ENCODE results near the gene ADTRP. TPM values are rescaled to one million over a fixed set of nuclear protein-coding genes. Genes with fewer than 3 reads are reported as not detected.

Gene ADTRP
- total and polyA plus RNA-seq, 10 of the 15 experiments (the other 5 are each of a cell fraction or from before 2014, with no cell fraction given) = 0.10 to 2.6 (median 2.1) TPM

DNA sequence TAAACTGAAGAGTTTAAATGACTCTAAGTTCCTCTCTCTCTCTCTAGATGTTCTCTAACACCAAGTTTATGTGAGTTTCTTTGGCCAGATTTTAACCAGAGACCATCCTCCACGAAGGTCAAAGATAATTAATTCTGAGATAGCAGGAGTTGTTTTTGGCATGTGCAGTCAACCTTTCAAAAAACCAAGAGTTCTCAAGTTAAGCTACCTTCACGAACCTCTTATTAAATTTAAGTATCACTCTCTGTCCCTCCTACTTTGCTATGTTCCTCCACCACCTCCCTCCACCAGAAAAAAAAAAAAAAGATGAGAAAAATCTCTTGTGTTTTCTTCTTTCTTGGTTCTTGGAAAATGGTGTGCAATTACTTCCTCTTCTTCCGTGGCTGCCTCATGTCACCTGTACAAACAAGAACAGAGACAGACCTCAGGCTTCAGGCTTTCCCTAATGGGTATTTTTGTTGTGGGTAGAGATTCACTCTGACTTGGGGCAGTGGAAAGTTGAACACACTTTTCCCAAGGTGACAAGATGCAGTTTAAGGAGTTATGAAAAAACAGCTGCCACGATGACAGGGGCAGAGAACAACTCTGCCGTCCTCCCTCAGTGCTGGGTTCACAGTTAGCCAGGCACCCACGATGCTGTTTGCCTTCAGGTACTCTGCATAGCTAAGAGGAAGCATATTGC, 64.3 kb downstream of the ADTRP start (continued):
- TF ChIP-seq RCOR1 (conservative IDR thresholded peaks at IDR 0.05; ENCODE audit: low read depth, low read length) (0 out of 2 replicates have a peak, but pooled peaks have one; percentile 23), IKZF1 (conservative IDR thresholded peaks at IDR 0.05) (peak; percentile 88), ZNF384 (IDR thresholded peaks at IDR 0.05; ENCODE audit: borderline replicate concordance, low read depth, low read length) (peak; percentile 88), KDM1A (IDR thresholded peaks at IDR 0.05; ENCODE audit: borderline replicate concordance) (no peak), RAD21 (IDR thresholded peaks at IDR 0.05; ENCODE audit: insufficient read depth, low read depth, low read length) (0 out of 2 replicates have a peak, but pooled peaks have one; percentile 11)

DNA sequence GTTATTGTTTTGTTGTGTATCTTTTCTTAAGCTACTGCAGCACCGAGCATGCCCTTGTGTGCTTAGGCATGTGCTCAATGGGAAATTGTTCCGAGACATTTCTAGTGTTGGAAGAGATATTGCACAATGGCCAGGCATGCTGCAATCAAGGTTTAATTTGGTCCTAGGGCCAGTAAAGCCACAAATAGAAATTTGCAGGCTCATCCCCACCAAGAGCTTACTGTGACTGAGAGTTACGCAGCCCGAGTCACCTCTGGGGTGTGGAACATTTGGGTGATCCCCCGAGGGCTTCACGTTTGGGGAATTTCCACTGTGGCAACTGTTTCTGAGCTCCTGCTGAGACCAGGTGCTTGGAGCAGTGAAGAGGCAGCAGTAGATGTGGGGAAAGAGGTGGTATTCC, 65.8 kb downstream of the ADTRP start:
- Histone ChIP-seq H3K9me3 (replicated peaks; ENCODE audit: control insufficient read depth, insufficient read depth, low read length) (peaks cover 2% of the 10 kb centered on the region; the same call in 2 of the 3 replicates), H3K79me2 (ENCODE audit: control insufficient read depth, insufficient read depth, low read length) (no peaks in the 10 kb centered on the region; the same call in 1 of the 2 replicates), H3K4me1 (ENCODE audit: control insufficient read depth, insufficient read depth, low read length) (peaks cover 45% of the 10 kb centered on the region), H4K20me1 (ENCODE audit: control insufficient read depth, insufficient read depth) (no peaks in the 10 kb centered on the region), H2AFZ (ENCODE audit: control insufficient read depth, low read depth, low read length) (peak overlapping the region; percentile 45; the same call in 1 of the 2 replicates), H3K36me3 (ENCODE audit: control insufficient read depth in 2 of 2, insufficient read depth in 2 of 2, low read length in 1 of 2) (no peaks in the 10 kb centered on the region), H3K4me3 (no peak overlapping the region), H3K9ac (ENCODE audit: control insufficient read depth, insufficient read depth, low read length) (0 out of 2 replicates have a peak overlapping the region, but pooled peaks have one; percentile 7), H3K27ac (ENCODE audit: control insufficient read depth, insufficient read depth) (peak overlapping the region; percentile 75), H3K4me2 (ENCODE audit: control insufficient read depth, insufficient read depth) (0 out of 2 replicates have a peak overlapping the region, but pooled peaks have one; percentile 10), H3K27me3 (replicated peaks in 1 of 2; ENCODE audit: control insufficient read depth in 2 of 2, insufficient read depth in 2 of 2, low read length in 1 of 2) (no peaks in the 10 kb centered on the region)
- ChIA-PET RAD21 (ENCODE audit: unreplicated experiment) (interaction anchor here (0.6 to 7.4 kb wide), 24 partner anchors 10 to 895 kb away, joined by 3 to 117 read pairs (median 10); partner anchors contain the start of genes EDN1 and HIVEP1), CTCF (interaction anchor here (0.7 to 6.3 kb wide), 10 partner anchors 9 to 884 kb away, joined by 3 to 56 read pairs (median 4); no protein-coding TSS in a partner anchor), SMC1A (ENCODE audit: uncharacterized antibody, unreplicated experiment) (interaction anchor here (0.6 to 9.7 kb wide), 35 partner anchors 9 to 890 kb away, joined by 3 to 151 read pairs (median 5); partner anchors contain the start of gene ADTRP), POLR2A (interaction anchor here (0.9 to 7.8 kb wide), 12 partner anchors 10 to 658 kb away, joined by 3 to 69 read pairs (median 6); no protein-coding TSS in a partner anchor)
- ATAC-seq (peak; percentile 66), DNase-seq (ENCODE audit: low read depth, low spot score) (no peak), FAIRE-seq (no peak)
- no TSS peak for BruUV-seq (replicated peaks)
- in situ Hi-C loops (cut with MboI) = loop anchor here (5.0 to 25.0 kb wide), 2 partner anchors 120 to 300 kb away; partner anchors contain the start of gene HIVEP1
- intact Hi-C loops (cut with micrococcal nuclease; ENCODE audit: unreplicated experiment) = loop anchor here (1.0 to 5.0 kb wide), 7 partner anchors 20 to 645 kb away; partner anchors contain the start of genes EDN1 and HIVEP1
- WGBS (ENCODE audit: insufficient coverage, insufficient replicate concordance, low lambda C conversion rate, missing lambda C conversion rate) = 23% methylated on average over 6 of the region's 6 CpGs
- TF ChIP-seq ZNF217 (IDR thresholded peaks at IDR 0.05) (no peak), EP300 (IDR thresholded peaks at IDR 0.05; ENCODE audit: borderline replicate concordance in 1 of 2, control insufficient read depth in 1 of 2, low read depth in 2 of 2, low read length in 2 of 2) (peak in 1 of 2 experiments; percentile 70; a peak in 2 of 4 replicates), SREBF2 (IDR thresholded peaks at IDR 0.05; ENCODE audit: low read length) (no peak), RUNX3 (IDR thresholded peaks at IDR 0.05; ENCODE audit: low read length) (peak; percentile 60; the same call in 1 of the 2 replicates), KDM1A (IDR thresholded peaks at IDR 0.05; ENCODE audit: borderline replicate concordance) (no peak), ASH2L (IDR thresholded peaks at IDR 0.05; ENCODE audit: borderline replicate concordance, low read depth) (no peak), STAT3 (IDR thresholded peaks at IDR 0.05; ENCODE audit: low read depth, low read length) (no peak), IKZF1 (conservative IDR thresholded peaks at IDR 0.05) (peak; percentile 79), NR2C2 (IDR thresholded peaks at IDR 0.05; ENCODE audit: borderline replicate concordance, control insufficient read depth, insufficient read length, low read depth) (no peak), BCL11A (IDR thresholded peaks at IDR 0.05; ENCODE audit: low read depth, low read length) (peak; percentile 54; the same call in 1 of the 2 replicates), RAD51 (IDR thresholded peaks at IDR 0.05) (no peak)
- TF ChIP-seq, protein P1, sequence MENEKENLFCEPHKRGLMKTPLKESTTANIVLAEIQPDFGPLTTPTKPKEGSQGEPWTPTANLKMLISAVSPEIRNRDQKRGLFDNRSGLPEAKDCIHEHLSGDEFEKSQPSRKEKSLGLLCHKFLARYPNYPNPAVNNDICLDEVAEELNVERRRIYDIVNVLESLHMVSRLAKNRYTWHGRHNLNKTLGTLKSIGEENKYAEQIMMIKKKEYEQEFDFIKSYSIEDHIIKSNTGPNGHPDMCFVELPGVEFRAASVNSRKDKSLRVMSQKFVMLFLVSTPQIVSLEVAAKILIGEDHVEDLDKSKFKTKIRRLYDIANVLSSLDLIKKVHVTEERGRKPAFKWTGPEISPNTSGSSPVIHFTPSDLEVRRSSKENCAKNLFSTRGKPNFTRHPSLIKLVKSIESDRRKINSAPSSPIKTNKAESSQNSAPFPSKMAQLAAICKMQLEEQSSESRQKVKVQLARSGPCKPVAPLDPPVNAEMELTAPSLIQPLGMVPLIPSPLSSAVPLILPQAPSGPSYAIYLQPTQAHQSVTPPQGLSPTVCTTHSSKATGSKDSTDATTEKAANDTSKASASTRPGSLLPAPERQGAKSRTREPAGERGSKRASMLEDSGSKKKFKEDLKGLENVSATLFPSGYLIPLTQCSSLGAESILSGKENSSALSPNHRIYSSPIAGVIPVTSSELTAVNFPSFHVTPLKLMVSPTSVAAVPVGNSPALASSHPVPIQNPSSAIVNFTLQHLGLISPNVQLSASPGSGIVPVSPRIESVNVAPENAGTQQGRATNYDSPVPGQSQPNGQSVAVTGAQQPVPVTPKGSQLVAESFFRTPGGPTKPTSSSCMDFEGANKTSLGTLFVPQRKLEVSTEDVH (IDR thresholded peaks at IDR 0.05; ENCODE audit: low read depth, partially characterized antibody) = no peak
- TF ChIP-seq, protein P2, sequence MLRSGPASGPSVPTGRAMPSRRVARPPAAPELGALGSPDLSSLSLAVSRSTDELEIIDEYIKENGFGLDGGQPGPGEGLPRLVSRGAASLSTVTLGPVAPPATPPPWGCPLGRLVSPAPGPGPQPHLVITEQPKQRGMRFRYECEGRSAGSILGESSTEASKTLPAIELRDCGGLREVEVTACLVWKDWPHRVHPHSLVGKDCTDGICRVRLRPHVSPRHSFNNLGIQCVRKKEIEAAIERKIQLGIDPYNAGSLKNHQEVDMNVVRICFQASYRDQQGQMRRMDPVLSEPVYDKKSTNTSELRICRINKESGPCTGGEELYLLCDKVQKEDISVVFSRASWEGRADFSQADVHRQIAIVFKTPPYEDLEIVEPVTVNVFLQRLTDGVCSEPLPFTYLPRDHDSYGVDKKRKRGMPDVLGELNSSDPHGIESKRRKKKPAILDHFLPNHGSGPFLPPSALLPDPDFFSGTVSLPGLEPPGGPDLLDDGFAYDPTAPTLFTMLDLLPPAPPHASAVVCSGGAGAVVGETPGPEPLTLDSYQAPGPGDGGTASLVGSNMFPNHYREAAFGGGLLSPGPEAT (IDR thresholded peaks at IDR 0.05; ENCODE audit: low read depth) = peak; percentile 87
